HepG2 (cell line): Measurements from ENCODE around the gene ROBO2. TPM values are rescaled to one million over a fixed set of nuclear protein-coding genes. Genes with fewer than 3 reads are reported as not detected.

Source experiments
- ATAC-seq: fragments of 200-7000 bp; cut with Tn5 transposase; 3 replicates; pipeline ENCODE4 v1.9.1; 2020; ENCODE audit warnings: mild to moderate bottlenecking, moderate library complexity
- BruUV-seq: library from RNA; stranded (reverse); fragments of 400-500 nt; replicated peaks from 2 replicates; lab custom pipeline; 2021; lab: Mats Ljungman, UMichigan
- CTCF ChIA-PET: fragments of 300-600 bp; formaldehyde crosslinking; extraction: SDS; loops from one replicate; lab custom pipeline; 2021; ENCODE audit warnings: low total read pairs, inconsistent platforms, low intra/inter-chr PET ratio; lab: Yijun Ruan, JAX
- POLR2A ChIA-PET: fragments of 350-600 bp; sonication (Branson Sonifier 250); formaldehyde crosslinking; loops from one replicate; lab custom pipeline; 2020; ENCODE audit warnings: antibody characterized with exemption, inconsistent platforms; lab: Yijun Ruan, JAX
- DNase-seq: peaks from one replicate; pipeline ENCODE4 v3.0.0-alpha.2; 2015; ENCODE audit warnings: low spot score
- FAIRE-seq: peaks from 3 replicates; lab custom pipeline; 2011; peaks lifted over from hg19 to GRCh38; lab: Jason Lieb, UNC
- H2AFZ ChIP-seq: one replicate; pipeline ENCODE4 v1.6.1; 2011; ENCODE audit warnings: low read length, inconsistent platforms
- H3K27ac ChIP-seq: fragments of 300-600 bp; 3 replicates; pipeline ENCODE4 v1.8.0; 2011; ENCODE audit warnings: mixed run types, mild to moderate bottlenecking, mixed read lengths, low read length, inconsistent platforms; ENCODE audit not compliant: insufficient read depth; ENCODE audit errors: extremely low read length
- H3K27me3 ChIP-seq, 2 experiments: fragments of 200-600 bp in 1 of 2; 2 replicates in 1 of 2; 3 replicates in 1 of 2; pipeline versions ENCODE4 v1.6.0 to v1.8.0; 2011; ENCODE audit warnings: low read length in 2 of 2, mild to moderate bottlenecking in 2 of 2, moderate library complexity in 2 of 2, inconsistent platforms in 1 of 2; ENCODE audit not compliant: insufficient read depth in 2 of 2, control insufficient read depth in 1 of 2
- H3K36me3 ChIP-seq, 2 experiments: fragments of 200-600 bp in 1 of 2; replicated peaks in 1 of 2; 2 replicates in 1 of 2; 3 replicates in 1 of 2; pipeline versions ENCODE4 v1.5.1 to v1.8.0; 2011; ENCODE audit warnings: low read length in 2 of 2, inconsistent platforms in 1 of 2; ENCODE audit not compliant: insufficient read depth in 2 of 2, control insufficient read depth in 1 of 2
- H3K4me1 ChIP-seq: 2 replicates; pipeline ENCODE4 v1.5.1; 2012; ENCODE audit warnings: low read length, inconsistent platforms; ENCODE audit not compliant: insufficient read depth
- H3K4me2 ChIP-seq: 2 replicates; pipeline ENCODE4 v1.6.0; 2011; ENCODE audit warnings: low read depth, low read length, inconsistent platforms
- H3K4me3 ChIP-seq, 3 experiments: fragments of 200-600 bp in 1 of 3; sonication (generic), shearing (Covaris generic) in 1 of 3; replicated peaks in 1 of 3; 2 replicates each; pipeline ENCODE4 v1.5.1; 2011 to 2016; ENCODE audit warnings: low read length in 3 of 3, inconsistent platforms in 2 of 3, low read depth in 2 of 3, mild to moderate bottlenecking in 2 of 3, control low read depth in 1 of 3, mixed read lengths in 1 of 3; ENCODE audit not compliant: insufficient read depth in 1 of 3
- H3K79me2 ChIP-seq: one replicate; pipeline ENCODE4 v1.6.1; 2011; ENCODE audit warnings: low read length, inconsistent platforms; ENCODE audit not compliant: insufficient read depth
- H3K9ac ChIP-seq: 2 replicates; pipeline ENCODE4 v1.6.0; 2011; ENCODE audit warnings: mild to moderate bottlenecking, low read depth, low read length, inconsistent platforms; ENCODE audit not compliant: insufficient read depth
- H3K9me3 ChIP-seq: 2 replicates; pipeline ENCODE4 v1.5.1; 2012; ENCODE audit warnings: mild to moderate bottlenecking, low read length
- H4K20me1 ChIP-seq: 2 replicates; pipeline ENCODE4 v1.6.0; 2011; ENCODE audit warnings: inconsistent platforms, mild to moderate bottlenecking, low read length, moderate library complexity; ENCODE audit not compliant: insufficient read depth
- ELF3 ChIP-seq: IDR thresholded peaks from 2 replicates; pipeline ENCODE4 v1.6.1; 2016; ENCODE audit warnings: missing genetic modification reagents, missing compliant biosample characterization
- GABPB1 ChIP-seq: IDR thresholded peaks from 2 replicates; pipeline ENCODE4 v1.6.1; 2016; ENCODE audit warnings: mild to moderate bottlenecking, missing genetic modification reagents, moderate library complexity, missing compliant biosample characterization
- HDAC1 ChIP-seq: sonication (generic); formaldehyde crosslinking; IDR thresholded peaks from 2 replicates; pipeline ENCODE4 v1.5.1; 2020; ENCODE audit warnings: mild to moderate bottlenecking, missing genetic modification reagents
- POLR2AphosphoS5 ChIP-seq: IDR thresholded peaks from 2 replicates; pipeline ENCODE4 v1.6.1; 2012; ENCODE audit warnings: low read depth, low read length
- SALL1 ChIP-seq: sonication (generic); formaldehyde crosslinking; IDR thresholded peaks from 2 replicates; pipeline ENCODE4 v1.8.0; 2022; ENCODE audit warnings: mild to moderate bottlenecking, missing genetic modification reagents
- SIX1 ChIP-seq: sonication (generic); formaldehyde crosslinking; IDR thresholded peaks from 2 replicates; pipeline ENCODE4 v1.4.0; 2020; ENCODE audit warnings: missing genetic modification reagents, borderline replicate concordance
- SMAD9 ChIP-seq: sonication (generic); formaldehyde crosslinking; IDR thresholded peaks from 2 replicates; pipeline ENCODE4 v1.5.1; 2020; ENCODE audit warnings: mild to moderate bottlenecking, missing genetic modification reagents
- SNAI1 ChIP-seq: sonication (generic); formaldehyde crosslinking; IDR thresholded peaks from 2 replicates; pipeline ENCODE4 v1.5.0; 2020; ENCODE audit warnings: mild to moderate bottlenecking, missing genetic modification reagents, borderline replicate concordance
- THAP8 ChIP-seq: sonication (generic); formaldehyde crosslinking; IDR thresholded peaks from 2 replicates; pipeline ENCODE4 v1.5.1; 2020; ENCODE audit warnings: missing genetic modification reagents, mild to moderate bottlenecking, borderline replicate concordance
- ZBTB44 ChIP-seq: sonication (generic); formaldehyde crosslinking; IDR thresholded peaks from 2 replicates; pipeline ENCODE4 v1.4.0; 2020; ENCODE audit warnings: missing genetic modification reagents
- ZNF605 ChIP-seq: sonication (generic); formaldehyde crosslinking; IDR thresholded peaks from 2 replicates; pipeline ENCODE4 v1.8.0; 2022; ENCODE audit warnings: mild to moderate bottlenecking, missing genetic modification reagents
- ZNF770 ChIP-seq: sonication (generic); formaldehyde crosslinking; IDR thresholded peaks from 2 replicates; pipeline ENCODE4 v1.5.0; 2020; ENCODE audit warnings: mild to moderate bottlenecking, missing genetic modification reagents
- ZSCAN30 ChIP-seq: sonication (generic); formaldehyde crosslinking; IDR thresholded peaks from 2 replicates; pipeline ENCODE4 v1.5.0; 2020; ENCODE audit warnings: mild to moderate bottlenecking, missing genetic modification reagents
- WGBS: methylation state at CpG from one replicate; pipeline ENCODE4 v1.1.6; 2017; ENCODE audit warnings: low lambda C conversion rate; 5-methylcytosine and 5-hydroxymethylcytosine counted together
- in situ Hi-C: cut with HindIII; loops from 2 replicates; pipeline ENCODE4 v1.10.0; 2017; ENCODE audit warnings: low pct_unique_long_range_greater_than_20kb; ENCODE audit not compliant: extremely low pct_ligation_motif_present
- intact Hi-C: fragments of 100-400 bp; cut with micrococcal nuclease; formaldehyde crosslinking; loops from one replicate; pipeline ENCODE4 v1.10.0; 2022; ENCODE audit not compliant: unreplicated experiment
- polyA plus RNA-seq, 8 experiments: library from polyadenylated mRNA; depleted of rRNA in 3 of 8; stranded (reverse) in 7 of 8; unstranded in 1 of 8; fragments of >200 nt; fragmentation: Illumina TruSeq in 4 of 8; extraction: Trizol in 4 of 8; gene quantifications; 2 replicates each; pipeline versions ENCODE4 v1.2.1 to v1.2.3, GENCODE V29; 2011 to 2016; ENCODE audit warnings: low read depth in 4 of 8, missing spikeins in 1 of 8, mixed read lengths in 1 of 8; ENCODE audit not compliant: insufficient read depth in 1 of 8
- total RNA-seq, 5 experiments: library from RNA; depleted of rRNA; stranded (reverse); fragments of >200 nt; fragmentation: Illumina TruSeq; extraction: Trizol; gene quantifications; 2 replicates each; pipeline ENCODE4 v1.2.3, GENCODE V29; 2016; ENCODE audit warnings: low read depth in 1 of 5

ROBO2 gene
- total and polyA plus RNA-seq, 2 of the 13 experiments (the other 11 are each of a cell fraction or from before 2014, with no cell fraction given), result not detected

GRCh38 chr3:77667901-77668300 is 628.0 kb downstream of the ROBO2 start:
- Histone ChIP-seq H3K4me1 (no peaks in the 10 kb centered on the region), H3K9ac (no peak overlapping the region), H3K36me3 (no peaks in the 10 kb centered on the region), H3K9me3 (0 out of 2 replicates have a peak, but pooled peaks cover 5% of the 10 kb centered on the region), H3K79me2 (no peaks in the 10 kb centered on the region), H2AFZ (no peak overlapping the region), H3K4me3 (no peak overlapping the region), H3K27ac (no peak overlapping the region), H3K4me2 (no peak overlapping the region), H4K20me1 (no peaks in the 10 kb centered on the region), H3K27me3 (no peaks in the 10 kb centered on the region)
- ATAC-seq, result no peak
- BruUV-seq, result no TSS peak
- intact Hi-C loops, result no loop called here
- DNase-seq, result no peak
- ChIA-PET POLR2A (no interaction called here), CTCF (no interaction called here)
- no peak for TF ChIP-seq SIX1 (CRISPR knock-in tag)
- TF ChIP-seq THAP8 (CRISPR knock-in tag), result no peak
- TF ChIP-seq GABPB1, result no peak
- no peak for TF ChIP-seq ZBTB44 (CRISPR knock-in tag)
- TF ChIP-seq ELF3 (CRISPR knock-in tag), result no peak
- no peak for TF ChIP-seq SNAI1 (CRISPR knock-in tag)
- no peak for TF ChIP-seq SALL1 (CRISPR knock-in tag)
- no peak for TF ChIP-seq HDAC1 (CRISPR knock-in tag)
- TF ChIP-seq ZNF605 (CRISPR knock-in tag), result no peak
- TF ChIP-seq SMAD9 (CRISPR knock-in tag), result no peak
- no peak for TF ChIP-seq ZNF770 (CRISPR knock-in tag)
- TF ChIP-seq ZSCAN30 (CRISPR knock-in tag), result no peak
- TF ChIP-seq POLR2AphosphoS5, result no peak
- FAIRE-seq, result no peak
- in situ Hi-C loops, result no loop called here
- WGBS, result 0% methylated on average over 1 of the region's 1 CpG
